ENCODE results near the gene AP1S1.

GRCh38 chr7:101140339-101140699, 14.0 kb upstream of the AP1S1 start:
- TF ChIP-seq POLR2A (IDR thresholded peaks at IDR 0.05; ENCODE audit: extremely low read depth, insufficient read length), result no peak
- TF ChIP-seq CTCF (IDR thresholded peaks at IDR 0.05; ENCODE audit: low read depth, low read length), result no peak
- TF ChIP-seq MYC (IDR thresholded peaks at IDR 0.05; ENCODE audit: low read depth, low read length), result no peak

Data from NB4 (cell line).